HAP-1 (cell line): ENCODE results near the gene XPC.

Experiments used
- DNase-seq, 2 experiments: peaks; one replicate each; pipeline ENCODE4 v3.0.0-alpha.2; 2016 to 2020; ENCODE audit warnings: low spot score in 2 of 2
- H3K27me3 ChIP-seq: fragments of 250-450 bp; sonication (Bioruptor Pico); 2 replicates; pipeline ENCODE4 v1.5.1; 2020; ENCODE audit warnings: low read depth, mild to moderate bottlenecking, moderate library complexity
- H3K36me3 ChIP-seq: fragments of 250-450 bp; sonication (Bioruptor Pico); replicated peaks from 2 replicates; pipeline ENCODE4 v1.5.1; 2020; ENCODE audit warnings: mild to moderate bottlenecking
- H3K4me1 ChIP-seq: fragments of 250-450 bp; sonication (Bioruptor Pico); 2 replicates; pipeline ENCODE4 v1.5.1; 2020; ENCODE audit warnings: mild to moderate bottlenecking
- H3K4me3 ChIP-seq: fragments of 250-450 bp; sonication (Bioruptor Pico); 2 replicates; pipeline ENCODE4 v1.5.1; 2020; ENCODE audit warnings: mild to moderate bottlenecking, moderate library complexity
- H3K9me3 ChIP-seq: fragments of 250-450 bp; sonication (Bioruptor Pico); 2 replicates; pipeline ENCODE4 v1.5.1; 2020; ENCODE audit warnings: mild to moderate bottlenecking, moderate library complexity
- in situ Hi-C: fragments of 300-500 bp; cut with MboI; formaldehyde crosslinking; loops from 3 replicates; pipeline ENCODE4 v1.14.3; 2020; ENCODE audit warnings: low sequenced_read_pairs, inconsistent platforms, mixed read lengths

The XPC gene

DNA sequence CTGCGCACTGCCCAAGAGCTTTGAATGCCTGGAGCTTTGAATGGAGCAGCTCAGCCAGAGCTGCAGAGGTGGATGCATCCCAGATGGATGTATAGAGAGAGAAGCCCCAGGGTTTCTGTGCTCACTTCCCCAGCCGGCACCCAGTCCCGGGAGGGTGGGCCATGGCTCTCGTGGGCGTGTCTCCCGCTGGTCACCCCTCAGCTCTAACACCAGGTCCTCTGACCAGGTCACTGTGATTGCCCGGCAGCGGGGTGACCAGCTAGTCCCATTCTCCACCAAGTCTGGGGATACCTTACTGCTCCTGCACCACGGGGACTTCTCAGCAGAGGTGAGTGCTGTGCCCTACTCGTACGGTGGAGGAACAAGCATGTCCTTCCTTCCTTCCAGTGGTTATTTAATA lies 42.8 kb downstream of the XPC start:
- Histone ChIP-seq H3K36me3 (peaks cover 67% of the 10 kb centered on the region), H3K4me3 (no peak overlapping the region), H3K9me3 (no peaks in the 10 kb centered on the region), H3K27me3 (no peaks in the 10 kb centered on the region), H3K4me1 (no peaks in the 10 kb centered on the region)
- in situ Hi-C loops: no loop called here
- DNase-seq: no peak

DNA sequence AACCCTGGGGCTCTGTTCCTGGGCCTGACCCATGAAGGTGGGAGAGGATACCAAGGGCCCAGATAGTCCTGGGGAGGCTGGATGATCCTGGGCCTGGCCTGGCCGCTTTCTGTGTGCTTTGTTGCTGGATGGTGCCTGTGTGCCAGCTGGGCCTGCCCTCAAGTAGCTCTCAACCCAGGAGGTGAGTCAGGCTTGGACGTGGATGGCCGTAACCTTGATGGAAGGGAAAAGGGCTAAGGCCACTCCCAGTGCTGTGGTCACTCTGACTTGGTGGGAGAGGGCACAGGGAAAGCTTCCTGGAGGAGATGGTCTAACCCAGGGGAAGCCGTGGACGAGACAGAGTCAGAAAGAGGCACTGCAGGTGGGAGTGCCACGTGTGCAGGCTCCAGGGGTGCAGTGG lies 44.1 kb downstream of the XPC start:
- peaks cover 72% of the 10 kb centered on the region for H3K36me3 ChIP-seq

DNA sequence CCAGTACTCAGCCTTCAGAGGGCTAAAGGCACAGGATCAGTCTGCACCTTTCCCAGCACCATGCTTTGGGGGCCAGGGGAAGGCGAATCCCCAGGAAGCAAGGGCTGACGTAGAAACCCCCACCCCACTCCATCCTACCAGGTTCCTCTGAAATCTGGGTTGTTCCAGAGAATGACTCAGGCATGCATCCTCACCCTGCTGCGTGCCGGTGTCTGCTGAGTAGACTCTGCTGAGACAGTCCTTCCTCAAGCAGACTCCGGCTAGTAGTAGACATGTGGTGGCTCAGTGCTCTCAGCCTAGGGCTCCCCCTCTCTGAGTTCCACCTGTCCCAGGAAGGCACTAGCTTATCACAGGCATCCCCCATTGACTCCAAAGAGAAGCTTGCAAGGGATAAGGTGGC lies 44.5 kb downstream of the XPC start:
- DNase-seq: no peak
- Histone ChIP-seq H3K4me1 (no peaks in the 10 kb centered on the region), H3K27me3 (no peaks in the 10 kb centered on the region), H3K9me3 (no peaks in the 10 kb centered on the region), H3K4me3 (no peak overlapping the region), H3K36me3 (peaks cover 72% of the 10 kb centered on the region)
- in situ Hi-C loops: no loop called here

More for the DNA sequence above, 44.1 kb downstream of the XPC start:
- Histone ChIP-seq H3K4me1 (no peaks in the 10 kb centered on the region), H3K4me3 (no peak overlapping the region), H3K9me3 (no peaks in the 10 kb centered on the region), H3K27me3 (no peaks in the 10 kb centered on the region)
- no peak for DNase-seq
- in situ Hi-C loops: no loop called here

DNA sequence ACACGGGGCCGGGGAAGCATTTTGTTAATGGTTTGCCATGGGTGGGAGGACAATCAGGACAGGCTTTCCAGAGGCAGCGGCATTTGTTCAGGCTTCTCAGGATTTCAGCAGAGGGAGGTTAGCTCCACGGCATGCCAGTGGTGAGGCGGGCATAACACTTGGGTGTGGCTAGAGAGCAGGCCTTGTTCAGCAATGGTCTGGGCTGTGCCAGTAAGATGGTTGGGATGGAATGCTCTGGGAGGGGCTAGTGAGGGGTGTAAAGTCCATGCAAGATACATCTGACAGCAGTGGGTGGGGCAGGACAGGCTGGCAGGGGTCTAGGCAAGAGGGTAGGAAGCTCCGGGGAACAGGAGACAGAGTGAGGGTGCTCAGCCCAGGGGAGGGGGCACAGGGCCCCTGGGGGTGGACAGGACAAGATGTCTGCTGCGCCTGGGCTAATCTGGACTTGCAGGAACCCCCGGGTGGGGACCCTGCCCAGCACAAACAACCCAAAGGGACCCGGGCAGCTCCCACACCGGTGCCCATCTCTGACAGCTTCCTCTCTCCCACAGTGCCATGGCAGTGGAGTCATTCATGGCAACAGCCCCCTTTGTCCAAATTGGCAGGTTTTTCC lies 45.1 kb downstream of the XPC start:
- DNase-seq: no peak
- H3K4me1 ChIP-seq: no peaks in the 10 kb centered on the region
- no peak overlapping the region for H3K4me3 ChIP-seq
- peaks cover 73% of the 10 kb centered on the region for H3K36me3 ChIP-seq
- H3K27me3 ChIP-seq: no peaks in the 10 kb centered on the region
- H3K9me3 ChIP-seq: no peaks in the 10 kb centered on the region
- in situ Hi-C loops: no loop called here

DNA sequence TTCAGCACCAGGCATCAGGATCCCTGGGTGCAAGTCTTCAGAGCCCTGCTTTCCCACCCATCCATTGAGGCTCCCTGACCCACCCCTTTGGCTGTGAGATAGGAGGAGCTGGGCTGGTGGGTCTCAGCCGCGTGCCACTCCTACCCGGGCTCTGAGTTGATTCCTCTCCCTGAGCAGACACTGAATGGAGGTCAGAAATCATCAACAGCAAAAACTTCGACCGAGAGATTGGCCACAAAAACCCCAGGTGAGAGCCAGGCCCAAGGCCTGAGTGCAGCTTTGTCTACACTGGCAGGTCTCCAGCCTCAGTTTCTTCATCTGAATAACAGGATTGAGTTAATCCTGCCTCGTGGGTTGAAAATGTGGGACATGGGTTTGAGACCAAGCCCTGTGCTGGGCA lies 45.7 kb downstream of the XPC start:
- no peaks in the 10 kb centered on the region for H3K9me3 ChIP-seq
- no peak for DNase-seq
- H3K4me1 ChIP-seq: no peaks in the 10 kb centered on the region
- H3K36me3 ChIP-seq: peaks cover 75% of the 10 kb centered on the region
- H3K4me3 ChIP-seq: no peak overlapping the region
- H3K27me3 ChIP-seq: no peaks in the 10 kb centered on the region
- in situ Hi-C loops: no loop called here

DNA sequence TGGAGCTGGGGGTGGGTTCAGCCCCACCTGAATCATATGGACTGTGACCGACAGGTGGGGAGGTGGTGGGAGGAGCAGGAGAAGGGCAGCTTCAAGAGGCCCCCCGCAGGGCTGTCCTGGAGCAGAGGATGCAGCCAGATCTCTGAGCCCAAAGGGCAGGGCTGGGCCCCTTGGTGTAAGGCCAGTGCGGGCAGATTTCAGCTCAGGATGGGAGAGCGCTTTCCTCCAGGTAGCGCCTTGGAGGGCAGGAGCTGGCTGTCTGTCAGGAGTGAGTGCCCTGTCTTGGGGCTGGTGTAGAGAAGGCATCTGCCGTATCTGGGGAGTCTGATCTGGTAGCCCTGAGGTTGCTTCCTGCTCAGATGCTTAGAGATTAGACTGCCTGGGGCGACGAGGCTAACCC lies 46.3 kb downstream of the XPC start:
- Histone ChIP-seq H3K4me1 (no peaks in the 10 kb centered on the region), H3K4me3 (no peak overlapping the region), H3K9me3 (no peaks in the 10 kb centered on the region), H3K36me3 (peaks cover 71% of the 10 kb centered on the region), H3K27me3 (no peaks in the 10 kb centered on the region)
- in situ Hi-C loops: no loop called here
- DNase-seq: no peak

DNA sequence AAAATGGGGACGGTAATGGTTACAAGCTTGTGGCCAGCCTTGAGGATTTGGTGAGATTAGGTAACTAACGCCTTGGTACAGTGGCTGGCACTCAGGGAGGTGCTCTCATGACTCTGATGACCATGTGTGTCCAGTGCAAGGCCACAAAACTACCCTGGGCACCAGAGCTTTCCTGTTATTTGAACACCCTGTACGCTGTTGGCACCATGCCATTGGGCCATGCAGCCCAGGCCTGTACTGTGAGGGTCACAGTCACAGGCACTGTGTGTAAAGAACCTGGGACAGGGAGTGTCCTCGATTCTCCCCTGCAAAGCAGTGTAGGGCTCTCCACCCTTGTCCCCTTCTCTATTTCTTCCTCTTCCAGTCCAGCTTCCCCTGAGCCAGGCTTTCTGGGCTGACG lies 47.3 kb downstream of the XPC start:
- DNase-seq: no peak
- Histone ChIP-seq H3K36me3 (peaks cover 69% of the 10 kb centered on the region), H3K4me3 (no peak overlapping the region), H3K4me1 (peaks cover 3% of the 10 kb centered on the region; the same call in 1 of the 2 replicates), H3K27me3 (no peaks in the 10 kb centered on the region), H3K9me3 (no peaks in the 10 kb centered on the region)
- in situ Hi-C loops: no loop called here

DNA sequence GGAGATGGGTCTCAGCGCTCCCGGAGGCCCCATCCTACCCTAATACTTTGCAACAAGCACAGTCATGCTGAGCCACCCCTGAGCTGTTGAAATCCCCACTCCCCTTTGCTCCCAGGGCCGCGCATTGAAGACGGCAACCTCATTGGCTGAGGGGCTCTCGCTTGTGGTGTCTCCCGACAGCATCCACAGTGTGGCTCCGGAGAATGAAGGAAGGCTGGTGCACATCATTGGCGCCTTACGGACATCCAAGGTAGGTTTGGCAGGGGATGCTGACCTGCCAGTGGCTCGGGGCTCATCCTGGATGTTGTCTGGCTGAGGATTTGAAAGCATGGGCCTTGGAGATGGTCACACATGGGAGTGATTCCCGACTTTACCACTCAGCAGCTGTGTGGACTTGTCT lies 47.7 kb downstream of the XPC start:
- no peak for DNase-seq
- peaks cover 66% of the 10 kb centered on the region for H3K36me3 ChIP-seq
- no peaks in the 10 kb centered on the region for H3K9me3 ChIP-seq
- H3K27me3 ChIP-seq: no peaks in the 10 kb centered on the region
- in situ Hi-C loops: no loop called here
- H3K4me3 ChIP-seq: no peak overlapping the region
- peaks cover 6% of the 10 kb centered on the region for H3K4me1 ChIP-seq

DNA sequence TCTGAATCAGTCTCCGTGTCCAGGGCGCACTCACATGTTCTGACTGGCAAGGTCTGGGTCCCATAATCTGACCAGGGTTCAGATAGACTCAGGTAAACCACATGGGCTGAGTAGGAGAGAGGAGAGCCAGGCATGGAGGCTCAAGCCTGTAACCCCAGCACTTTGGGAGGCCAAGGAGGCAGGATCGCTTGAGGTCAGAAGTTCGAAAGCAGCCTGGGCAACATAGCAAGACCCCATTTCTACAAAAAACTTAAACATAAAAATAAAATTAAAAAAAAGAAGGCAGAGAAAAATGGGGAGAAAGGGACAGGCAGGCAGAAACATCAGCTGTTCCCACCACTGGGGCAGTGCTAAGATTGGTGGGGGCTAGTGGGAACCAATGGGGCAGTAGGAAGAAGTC lies 48.2 kb downstream of the XPC start:
- Histone ChIP-seq H3K9me3 (no peaks in the 10 kb centered on the region), H3K4me1 (peaks cover 6% of the 10 kb centered on the region), H3K4me3 (no peak overlapping the region), H3K36me3 (peaks cover 61% of the 10 kb centered on the region), H3K27me3 (no peaks in the 10 kb centered on the region)
- in situ Hi-C loops: no loop called here
- no peak for DNase-seq

DNA sequence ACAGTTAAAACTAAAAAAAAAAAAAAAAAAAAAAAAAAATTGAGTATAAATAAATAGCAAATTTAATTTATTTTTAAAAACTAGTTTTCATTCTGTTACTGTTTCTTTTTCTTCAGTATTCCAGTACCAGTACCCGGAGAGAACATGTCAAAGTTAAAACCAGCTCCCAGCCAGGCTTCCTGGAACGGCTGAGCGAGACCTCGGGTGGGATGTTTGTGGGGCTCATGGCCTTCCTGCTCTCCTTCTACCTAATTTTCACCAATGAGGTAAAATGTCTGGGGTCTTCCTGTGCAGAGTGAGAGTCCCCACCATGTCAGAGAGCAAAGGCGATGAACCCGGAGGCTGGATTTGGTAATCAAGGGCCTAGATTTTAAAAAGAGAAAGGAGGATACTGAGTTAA lies 49.1 kb downstream of the XPC start:
- H3K4me1 ChIP-seq: peaks cover 6% of the 10 kb centered on the region
- no peaks in the 10 kb centered on the region for H3K27me3 ChIP-seq
- in situ Hi-C loops: loop anchor here (5.0 to 10.0 kb wide), 2 partner anchors 124 to 232 kb away; no protein-coding TSS in a partner anchor
- H3K36me3 ChIP-seq: peaks cover 52% of the 10 kb centered on the region
- H3K9me3 ChIP-seq: no peaks in the 10 kb centered on the region
- DNase-seq: no peak
- no peak overlapping the region for H3K4me3 ChIP-seq

DNA sequence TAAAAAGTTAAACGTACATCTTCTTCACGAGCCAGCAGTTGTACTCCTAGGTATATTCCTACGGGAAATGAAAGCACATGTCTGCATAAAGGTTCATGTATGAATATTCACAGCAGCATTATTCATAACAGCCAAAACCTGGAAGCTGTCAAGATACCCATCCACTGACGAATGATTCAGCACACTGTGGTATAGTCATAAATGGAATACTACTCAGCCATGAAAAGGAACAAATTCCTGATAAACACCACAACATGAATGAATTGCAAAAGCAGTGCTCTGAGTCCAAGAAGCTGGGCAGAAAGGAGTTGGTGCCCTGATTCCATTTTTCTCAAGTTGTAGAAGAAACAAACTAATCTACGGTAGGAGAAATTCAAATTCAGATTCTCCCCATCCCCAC lies 49.7 kb downstream of the XPC start:
- no peaks in the 10 kb centered on the region for H3K9me3 ChIP-seq
- in situ Hi-C loops: loop anchor here (5.0 to 10.0 kb wide), 2 partner anchors 124 to 231 kb away; no protein-coding TSS in a partner anchor
- H3K36me3 ChIP-seq: peaks cover 46% of the 10 kb centered on the region
- no peak overlapping the region for H3K4me3 ChIP-seq
- no peaks in the 10 kb centered on the region for H3K27me3 ChIP-seq
- H3K4me1 ChIP-seq: peaks cover 6% of the 10 kb centered on the region
- DNase-seq: no peak

DNA sequence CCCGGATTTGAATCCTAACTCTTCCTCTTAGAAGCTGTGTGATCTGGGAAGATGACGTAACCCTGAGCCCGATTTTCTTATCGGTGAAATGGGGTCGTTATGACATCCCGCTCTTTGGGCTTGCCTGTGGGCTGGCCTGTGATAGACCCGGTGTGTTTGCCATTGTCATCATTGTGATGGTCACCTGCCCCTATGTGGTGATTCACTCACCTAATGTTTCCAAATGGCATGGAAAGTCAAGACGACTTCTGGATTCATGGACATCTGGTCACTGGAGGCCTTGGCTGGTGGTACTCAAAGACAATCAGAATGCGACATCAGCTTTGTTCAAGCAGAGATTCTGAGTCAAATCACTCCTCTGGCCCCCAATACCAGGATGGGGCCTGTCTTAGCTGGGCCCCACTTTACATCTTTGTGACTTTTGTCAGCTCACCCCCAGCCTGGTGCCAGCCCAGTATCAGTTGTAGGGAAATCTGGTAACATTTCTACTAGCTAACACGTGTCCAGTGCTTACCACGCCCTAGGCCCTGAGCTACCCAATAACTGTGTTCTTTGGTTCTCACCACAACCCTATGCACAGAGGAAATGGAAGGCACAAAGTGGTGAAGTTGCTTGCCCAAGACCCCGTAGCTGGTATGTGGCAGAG lies 50.8 kb downstream of the XPC start:
- in situ Hi-C loops: loop anchor here (5.0 to 10.0 kb wide), 2 partner anchors 123 to 230 kb away; no protein-coding TSS in a partner anchor
- no peaks in the 10 kb centered on the region for H3K9me3 ChIP-seq
- peaks cover 38% of the 10 kb centered on the region for H3K36me3 ChIP-seq
- peaks cover 10% of the 10 kb centered on the region for H3K4me1 ChIP-seq
- H3K27me3 ChIP-seq: no peaks in the 10 kb centered on the region
- DNase-seq: no peak
- H3K4me3 ChIP-seq: no peak overlapping the region

DNA sequence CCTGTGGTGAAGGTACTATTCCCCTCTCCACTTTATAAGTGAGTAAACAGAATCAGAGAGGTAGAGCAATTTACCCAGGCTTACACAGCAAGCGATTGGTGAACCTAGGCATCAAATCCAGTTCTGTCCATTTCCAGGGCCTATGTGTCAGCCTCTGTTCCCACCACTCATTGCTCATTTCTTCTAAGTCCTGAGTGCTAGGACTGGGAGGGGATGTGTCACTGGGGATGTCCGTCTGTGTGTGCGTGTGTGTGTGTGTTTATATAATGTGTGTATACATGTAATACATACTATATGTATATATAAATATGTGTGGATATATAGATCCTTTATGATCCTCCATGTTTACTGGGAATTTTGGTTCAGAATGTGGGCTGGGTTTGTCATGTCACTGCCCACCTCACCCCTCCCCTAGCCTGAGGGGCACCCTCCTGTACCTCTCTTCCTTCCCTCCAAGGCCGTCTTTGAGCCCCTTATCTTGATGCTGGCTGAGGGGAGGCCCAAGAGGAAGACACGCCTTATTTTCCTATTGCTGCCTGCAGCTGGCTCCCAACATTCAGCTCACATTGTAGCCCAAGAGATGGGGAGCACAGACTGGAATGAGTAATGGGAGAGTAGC lies 51.4 kb downstream of the XPC start:
- in situ Hi-C loops: loop anchor here (5.0 to 10.0 kb wide), 2 partner anchors 122 to 230 kb away; no protein-coding TSS in a partner anchor

More for the DNA sequence above, 51.4 kb downstream of the XPC start:
- Histone ChIP-seq H3K4me3 (no peak overlapping the region), H3K27me3 (no peaks in the 10 kb centered on the region), H3K9me3 (no peaks in the 10 kb centered on the region), H3K36me3 (peaks cover 32% of the 10 kb centered on the region), H3K4me1 (peaks cover 10% of the 10 kb centered on the region)
- DNase-seq: no peak
